Ishikawa (cell line): ENCODE results near the gene C2CD3.

Experiments
- CEBPB ChIP-seq: IDR thresholded peaks from 2 replicates; pipeline ENCODE4 v1.6.1; 2012
- CREB1 ChIP-seq: IDR thresholded peaks from 2 replicates; pipeline ENCODE4 v1.6.1; 2012; ENCODE audit warnings: low read depth
- EGR1 ChIP-seq: IDR thresholded peaks from 2 replicates; pipeline ENCODE4 v1.6.1; 2012
- EP300 ChIP-seq: IDR thresholded peaks from 2 replicates; pipeline ENCODE4 v1.6.1; 2012; ENCODE audit warnings: borderline replicate concordance
- FOXM1 ChIP-seq: IDR thresholded peaks from 2 replicates; pipeline ENCODE4 v1.6.1; 2012; ENCODE audit warnings: low read depth, borderline replicate concordance
- NFIC ChIP-seq: IDR thresholded peaks from 2 replicates; pipeline ENCODE4 v1.6.1; 2012
- RAD21 ChIP-seq: IDR thresholded peaks from 2 replicates; pipeline ENCODE4 v1.6.1; 2012; ENCODE audit warnings: low read depth
- TAF1 ChIP-seq: IDR thresholded peaks from 2 replicates; pipeline ENCODE4 v1.6.1; 2012; ENCODE audit warnings: low read depth, mild to moderate bottlenecking
- TCF12 ChIP-seq: IDR thresholded peaks from 2 replicates; pipeline ENCODE4 v1.6.1; 2012; ENCODE audit warnings: low read depth
- TEAD4 ChIP-seq: IDR thresholded peaks from 2 replicates; pipeline ENCODE4 v1.6.1; 2012
- YY1 ChIP-seq: IDR thresholded peaks from 2 replicates; pipeline ENCODE4 v1.6.1; 2012; ENCODE audit warnings: low read depth
- ZBTB7A ChIP-seq: IDR thresholded peaks from 2 replicates; pipeline ENCODE4 v1.6.1; 2012; ENCODE audit warnings: low read depth
- TF ChIP-seq, protein P1 (sequence below): IDR thresholded peaks from 2 replicates; pipeline ENCODE4 v1.6.1; 2012; ENCODE audit warnings: low read depth, mild to moderate bottlenecking
- TF ChIP-seq, protein P2 (sequence below): IDR thresholded peaks from 2 replicates; pipeline ENCODE4 v1.6.1; 2012
- TF ChIP-seq, protein P3 (sequence below): IDR thresholded peaks from 2 replicates; pipeline ENCODE4 v1.6.1; 2012

C2CD3 gene

DNA sequence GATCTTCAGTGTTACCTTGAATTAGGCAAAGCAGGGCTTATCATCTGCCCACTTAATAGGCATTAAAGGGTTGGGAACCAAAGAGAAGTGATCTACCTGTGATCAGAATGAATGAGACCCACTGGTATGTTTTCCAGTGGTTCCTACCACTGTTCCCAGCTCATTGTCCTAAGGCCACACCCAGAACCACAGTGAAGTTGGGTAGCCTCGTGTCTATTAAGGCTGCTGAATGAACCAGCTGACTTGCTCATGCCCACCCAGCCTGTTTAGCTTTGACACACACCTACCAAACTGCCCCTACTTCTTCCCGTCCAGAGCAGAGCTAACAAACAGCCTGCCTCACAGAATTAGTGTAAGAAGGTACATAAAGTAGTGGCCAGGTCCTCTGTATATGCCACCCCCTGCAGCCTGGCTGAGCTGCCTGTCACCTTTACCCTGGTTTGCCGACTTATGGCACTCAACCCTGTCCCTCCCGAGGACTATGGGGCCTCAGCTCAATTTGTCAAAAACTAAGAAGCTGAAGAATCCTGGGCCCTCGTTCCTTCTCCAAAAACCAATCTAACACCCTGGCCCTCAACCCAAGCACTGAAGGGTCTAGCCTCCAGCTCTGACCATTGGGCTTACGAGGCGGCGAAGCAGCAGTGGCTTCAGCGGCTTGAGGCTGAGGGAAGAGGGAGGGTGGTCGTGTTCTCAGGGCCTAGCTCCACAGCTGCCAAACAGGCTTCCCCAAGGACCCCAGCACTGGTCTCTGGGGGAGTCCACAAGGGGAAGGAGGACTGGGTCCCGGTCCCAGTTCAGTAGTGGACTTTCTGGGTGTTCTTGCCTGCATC is 198.0 kb downstream of the C2CD3 start:
- TF ChIP-seq FOXM1: no peak
- TF ChIP-seq EGR1: no peak
- no peak for TF ChIP-seq TEAD4
- no peak for TF ChIP-seq EP300
- no peak for TF ChIP-seq TAF1
- no peak for TF ChIP-seq CREB1
- no peak for TF ChIP-seq NFIC
- no peak for TF ChIP-seq TCF12
- TF ChIP-seq, protein P1, sequence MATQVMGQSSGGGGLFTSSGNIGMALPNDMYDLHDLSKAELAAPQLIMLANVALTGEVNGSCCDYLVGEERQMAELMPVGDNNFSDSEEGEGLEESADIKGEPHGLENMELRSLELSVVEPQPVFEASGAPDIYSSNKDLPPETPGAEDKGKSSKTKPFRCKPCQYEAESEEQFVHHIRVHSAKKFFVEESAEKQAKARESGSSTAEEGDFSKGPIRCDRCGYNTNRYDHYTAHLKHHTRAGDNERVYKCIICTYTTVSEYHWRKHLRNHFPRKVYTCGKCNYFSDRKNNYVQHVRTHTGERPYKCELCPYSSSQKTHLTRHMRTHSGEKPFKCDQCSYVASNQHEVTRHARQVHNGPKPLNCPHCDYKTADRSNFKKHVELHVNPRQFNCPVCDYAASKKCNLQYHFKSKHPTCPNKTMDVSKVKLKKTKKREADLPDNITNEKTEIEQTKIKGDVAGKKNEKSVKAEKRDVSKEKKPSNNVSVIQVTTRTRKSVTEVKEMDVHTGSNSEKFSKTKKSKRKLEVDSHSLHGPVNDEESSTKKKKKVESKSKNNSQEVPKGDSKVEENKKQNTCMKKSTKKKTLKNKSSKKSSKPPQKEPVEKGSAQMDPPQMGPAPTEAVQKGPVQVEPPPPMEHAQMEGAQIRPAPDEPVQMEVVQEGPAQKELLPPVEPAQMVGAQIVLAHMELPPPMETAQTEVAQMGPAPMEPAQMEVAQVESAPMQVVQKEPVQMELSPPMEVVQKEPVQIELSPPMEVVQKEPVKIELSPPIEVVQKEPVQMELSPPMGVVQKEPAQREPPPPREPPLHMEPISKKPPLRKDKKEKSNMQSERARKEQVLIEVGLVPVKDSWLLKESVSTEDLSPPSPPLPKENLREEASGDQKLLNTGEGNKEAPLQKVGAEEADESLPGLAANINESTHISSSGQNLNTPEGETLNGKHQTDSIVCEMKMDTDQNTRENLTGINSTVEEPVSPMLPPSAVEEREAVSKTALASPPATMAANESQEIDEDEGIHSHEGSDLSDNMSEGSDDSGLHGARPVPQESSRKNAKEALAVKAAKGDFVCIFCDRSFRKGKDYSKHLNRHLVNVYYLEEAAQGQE: no peak
- TF ChIP-seq, protein P2, sequence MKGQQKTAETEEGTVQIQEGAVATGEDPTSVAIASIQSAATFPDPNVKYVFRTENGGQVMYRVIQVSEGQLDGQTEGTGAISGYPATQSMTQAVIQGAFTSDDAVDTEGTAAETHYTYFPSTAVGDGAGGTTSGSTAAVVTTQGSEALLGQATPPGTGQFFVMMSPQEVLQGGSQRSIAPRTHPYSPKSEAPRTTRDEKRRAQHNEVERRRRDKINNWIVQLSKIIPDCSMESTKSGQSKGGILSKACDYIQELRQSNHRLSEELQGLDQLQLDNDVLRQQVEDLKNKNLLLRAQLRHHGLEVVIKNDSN: no peak
- no peak for TF ChIP-seq ZBTB7A
- TF ChIP-seq, protein P3, sequence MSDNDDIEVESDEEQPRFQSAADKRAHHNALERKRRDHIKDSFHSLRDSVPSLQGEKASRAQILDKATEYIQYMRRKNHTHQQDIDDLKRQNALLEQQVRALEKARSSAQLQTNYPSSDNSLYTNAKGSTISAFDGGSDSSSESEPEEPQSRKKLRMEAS: no peak
- no peak for TF ChIP-seq YY1

DNA sequence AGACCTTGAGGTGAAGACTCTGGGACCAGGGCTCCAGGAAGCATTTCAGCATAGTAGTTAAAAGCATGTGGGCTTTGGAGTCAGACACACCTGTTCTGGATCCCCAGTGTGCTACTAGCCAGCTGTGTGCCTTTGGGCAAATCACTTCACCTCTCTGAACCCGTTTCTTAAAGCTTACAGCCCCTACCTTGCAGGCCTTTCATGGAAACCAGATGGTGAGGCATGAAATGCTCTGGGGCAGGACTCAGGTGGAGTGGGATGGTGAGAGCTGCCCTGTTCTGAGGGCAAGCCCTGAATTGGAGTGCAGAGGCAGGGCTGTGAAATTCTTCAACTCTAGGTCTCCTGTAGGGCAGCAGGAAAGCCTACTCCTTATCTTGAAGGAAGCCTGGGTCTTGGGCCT is 198.6 kb downstream of the C2CD3 start:
- TF ChIP-seq FOXM1: no peak
- no peak for TF ChIP-seq NFIC
- TF ChIP-seq, protein P2: no peak
- no peak for TF ChIP-seq CREB1
- TF ChIP-seq, protein P1: no peak
- TF ChIP-seq CEBPB: no peak
- no peak for TF ChIP-seq RAD21
- no peak for TF ChIP-seq ZBTB7A
- TF ChIP-seq TCF12: no peak
- TF ChIP-seq EGR1: no peak
- no peak for TF ChIP-seq YY1
- TF ChIP-seq TEAD4: no peak
- TF ChIP-seq EP300: no peak

DNA sequence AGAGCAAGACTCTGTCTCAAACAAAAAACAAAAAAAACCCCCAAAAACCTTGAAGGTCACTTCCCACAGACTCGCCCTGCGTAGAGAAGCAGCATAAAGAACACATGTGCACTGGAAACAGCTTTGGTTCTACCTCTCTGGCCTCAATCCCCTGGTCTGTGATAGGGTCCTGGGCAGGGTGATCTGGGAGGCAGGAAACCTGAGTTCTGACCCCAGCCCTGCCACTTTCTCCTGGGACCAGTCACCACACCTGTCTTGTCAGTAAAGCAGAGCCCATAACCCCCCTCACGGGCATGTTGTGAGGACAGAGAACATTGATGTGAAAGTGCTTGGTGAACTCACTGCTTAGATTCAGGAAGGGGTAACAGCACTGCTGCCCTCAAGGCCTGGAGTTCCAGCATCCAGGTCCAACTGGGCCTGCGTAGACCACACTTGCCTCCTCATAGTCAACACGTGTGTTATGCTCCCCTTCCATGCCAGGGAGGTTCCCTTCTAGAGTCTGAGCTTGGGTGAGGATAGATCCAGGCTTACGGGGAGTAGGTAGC is 199.6 kb downstream of the C2CD3 start:
- TF ChIP-seq ZBTB7A (no peak), CEBPB (no peak), TCF12 (no peak)

DNA sequence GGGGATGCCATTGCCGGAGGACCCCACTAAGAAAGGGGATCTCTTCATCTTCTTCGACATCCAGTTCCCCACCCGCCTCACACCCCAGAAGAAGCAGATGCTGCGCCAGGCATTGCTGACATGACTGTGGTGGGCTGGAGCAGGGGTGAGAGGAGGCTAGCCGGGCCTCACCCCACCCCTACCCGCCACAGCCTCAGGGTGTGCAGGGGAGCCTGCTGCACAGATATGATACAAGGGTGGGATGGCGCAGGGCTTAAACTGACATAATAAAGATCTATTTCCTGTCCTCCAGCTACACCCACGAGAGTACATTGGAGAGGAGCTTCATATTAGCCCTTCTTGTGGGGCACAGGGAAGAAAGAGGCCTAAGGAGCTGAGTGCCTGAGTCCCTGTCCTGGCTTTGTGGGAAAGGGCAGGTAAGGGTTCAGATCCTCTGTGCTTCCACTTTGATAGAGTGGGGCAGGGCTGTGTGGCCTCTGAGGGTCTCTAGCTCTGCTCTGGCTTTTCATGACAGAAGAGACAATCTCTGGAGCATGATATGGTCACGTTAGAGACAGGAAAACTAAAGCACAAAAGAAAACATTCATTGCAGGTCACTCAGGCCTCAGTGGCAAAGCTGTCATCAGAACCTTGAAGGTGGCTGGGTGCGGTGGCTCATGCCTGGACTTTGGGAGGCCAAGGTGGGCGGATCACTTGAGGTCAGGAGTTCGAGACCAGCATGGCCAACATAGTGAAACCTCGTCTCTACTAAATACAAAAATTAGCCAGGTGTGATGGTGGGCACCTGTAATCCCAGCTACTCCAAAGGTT is 200.6 kb downstream of the C2CD3 start:
- TF ChIP-seq TAF1 (no peak), ZBTB7A (no peak), TEAD4 (no peak), CREB1 (no peak), EP300 (no peak), EGR1 (no peak), CEBPB (no peak), YY1 (no peak)
- TF ChIP-seq, protein P1: no peak
- TF ChIP-seq, protein P2: no peak
